ENCODE results near the gene STON1.

DNA sequence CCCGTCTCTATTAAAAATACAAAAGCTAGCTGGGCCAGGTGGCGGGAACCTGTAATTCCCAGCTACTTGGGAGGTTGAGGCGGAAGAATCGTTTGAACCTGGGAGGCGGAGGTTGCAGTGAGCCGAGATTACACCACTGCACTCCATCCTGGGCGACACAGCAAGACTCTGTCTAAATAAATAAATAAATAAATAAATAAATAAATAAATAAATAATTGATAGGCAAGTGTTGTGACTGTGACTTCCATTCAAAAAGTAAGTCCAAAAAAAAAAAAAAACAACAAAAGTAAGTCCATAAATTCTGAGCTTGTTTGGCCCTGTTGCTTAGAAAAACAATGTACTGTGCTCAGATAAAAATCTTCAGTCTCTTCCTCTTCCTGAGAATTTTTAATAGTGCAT is 2.2 kb downstream of the STON1 start:
- TF ChIP-seq POU6F1 (CRISPR knock-in tag; IDR thresholded peaks at IDR 0.05; ENCODE audit: borderline replicate concordance, low read depth) = no peak
- no peak for TF ChIP-seq ZFP3 (CRISPR knock-in tag; IDR thresholded peaks at IDR 0.05)
- no peak for TF ChIP-seq GLIS3 (CRISPR knock-in tag; IDR thresholded peaks at IDR 0.05)
- no peak for TF ChIP-seq ZFP30 (CRISPR knock-in tag; IDR thresholded peaks at IDR 0.05)
- no peak for TF ChIP-seq PPARA (CRISPR knock-in tag; IDR thresholded peaks at IDR 0.05; ENCODE audit: borderline replicate concordance)
- TF ChIP-seq TOX (CRISPR knock-in tag; IDR thresholded peaks at IDR 0.05; ENCODE audit: borderline replicate concordance) = no peak
- no peak for TF ChIP-seq TSHZ2 (CRISPR knock-in tag; IDR thresholded peaks at IDR 0.05)
- no peak for TF ChIP-seq ARNTL (CRISPR knock-in tag; IDR thresholded peaks at IDR 0.05; ENCODE audit: borderline replicate concordance, low read depth)
- TF ChIP-seq ZNF8 (CRISPR knock-in tag; IDR thresholded peaks at IDR 0.05) = no peak
- TF ChIP-seq ZNF565 (CRISPR knock-in tag; conservative IDR thresholded peaks at IDR 0.05; ENCODE audit: low read depth) = no peak

Measured in SK-N-SH treated with all-trans-retinoic acid at 6 μM for 48 hours (cell line).